CD4-positive, alpha-beta memory T cell (primary cell): ENCODE results near the gene RASSF5. TPM values are rescaled to one million over a fixed set of nuclear protein-coding genes. Genes with fewer than 3 reads are reported as not detected.

Source experiments
- CTCF ChIA-PET: fragments of 350-600 bp; sonication (Branson Sonifier 250); formaldehyde crosslinking; loops from one replicate; lab custom pipeline; 2021; ENCODE audit warnings: inconsistent platforms; ENCODE audit not compliant: partially characterized antibody; lab: Charles Lee
- POLR2A ChIA-PET: fragments of 350-600 bp; sonication (Branson Sonifier 250); formaldehyde crosslinking; loops from one replicate; lab custom pipeline; 2021; ENCODE audit not compliant: partially characterized antibody; lab: Charles Lee
- DNase-seq, 5 donors: peaks; one replicate each; pipeline versions ENCODE4 v3.0.0 to v3.0.0-alpha.2; 2020 to 2022; ENCODE audit warnings: mixed read lengths in 1 of 5
- H3K27ac ChIP-seq: one replicate; pipeline ENCODE4 v1.7.0; 2013; ENCODE audit warnings: low read depth, low read length
- H3K27me3 ChIP-seq: 2 replicates; pipeline ENCODE4 v1.7.0; 2013; ENCODE audit warnings: mild to moderate bottlenecking, low read length, moderate library complexity; ENCODE audit not compliant: insufficient read depth
- H3K36me3 ChIP-seq: 2 replicates; pipeline ENCODE4 v1.7.0; 2013; ENCODE audit warnings: mild to moderate bottlenecking, low read length, moderate library complexity; ENCODE audit not compliant: insufficient read depth
- H3K4me1 ChIP-seq: 2 replicates; pipeline ENCODE4 v1.7.0; 2013; ENCODE audit warnings: mild to moderate bottlenecking, low read length, moderate library complexity; ENCODE audit not compliant: insufficient read depth
- H3K4me3 ChIP-seq, 2 donors: one replicate each; pipeline ENCODE4 v1.7.0; 2013; ENCODE audit warnings: low read length in 2 of 2, mild to moderate bottlenecking in 1 of 2
- H3K9me3 ChIP-seq, 2 donors: one replicate each; pipeline ENCODE4 v1.7.0; 2013; ENCODE audit warnings: low read length in 2 of 2, control low read depth in 1 of 2; ENCODE audit not compliant: control insufficient read depth in 1 of 2
- H3K27ac Mint-ChIP-seq, 7 donors: one replicate each; pipeline ENCODE4 v1.8.0; 2020 to 2021; ENCODE audit warnings: mixed read lengths in 7 of 7, mild to moderate bottlenecking in 6 of 7, inconsistent platforms in 3 of 7, moderate library complexity in 3 of 7
- H3K27me3 Mint-ChIP-seq, 2 donors: one replicate each; pipeline ENCODE4 v1.8.0; 2020 to 2021; ENCODE audit warnings: mixed read lengths in 2 of 2
- H3K36me3 Mint-ChIP-seq, 2 donors: one replicate each; pipeline ENCODE4 v1.8.0; 2020 to 2021; ENCODE audit warnings: mixed read lengths in 2 of 2, inconsistent platforms in 1 of 2, mild to moderate bottlenecking in 1 of 2
- H3K4me1 Mint-ChIP-seq, 4 donors: one replicate each; pipeline ENCODE4 v1.8.0; 2020 to 2021; ENCODE audit warnings: mixed read lengths in 4 of 4, mild to moderate bottlenecking in 1 of 4
- H3K4me3 Mint-ChIP-seq, 8 donors: one replicate each; pipeline ENCODE4 v1.8.0; 2020 to 2021; ENCODE audit warnings: mixed read lengths in 8 of 8, mild to moderate bottlenecking in 7 of 8, moderate library complexity in 6 of 8, inconsistent platforms in 3 of 8
- H3K9me3 Mint-ChIP-seq, 8 donors: one replicate each; pipeline ENCODE4 v1.8.0; 2020 to 2021; ENCODE audit warnings: mixed read lengths in 8 of 8, mild to moderate bottlenecking in 5 of 8, inconsistent platforms in 3 of 8, moderate library complexity in 1 of 8
- intact Hi-C: fragments of 100-400 bp; cut with micrococcal nuclease; formaldehyde crosslinking; loops from one replicate; pipeline ENCODE4 v1.15.1; 2023
- polyA plus RNA-seq, 2 donors: library from polyadenylated mRNA; unstranded; fragments of 300-500 nt; fragmentation: Illumina TruSeq; gene quantifications; one replicate each; pipeline ENCODE4 v1.2.3, GENCODE V29; 2021
- total RNA-seq, 2 experiments: library from RNA; stranded (reverse); gene quantifications; one replicate each; pipeline ENCODE4 v1.2.3, GENCODE V29; 2021

RASSF5 gene
- total and polyA plus RNA-seq, 4 experiments from 2014 or later = 186 to 298 (median 220) TPM

- CTCF ChIA-PET = interaction anchor here (1.0 to 4.5 kb wide), 6 partner anchors 13 to 171 kb away, joined by 3 to 21 read pairs (median 5); partner anchors contain the start of gene IKBKE
- peaks cover 73% of the 10 kb centered on the region for H3K36me3 ChIP-seq
- Mint-ChIP-seq H3K4me3 (no peak overlapping the region), H3K36me3 (peaks cover 49 to 87% of the 10 kb centered on the region in 2 donors), H3K4me1 (peaks cover 0 to 15% (median 4%) of the 10 kb centered on the region in 4 donors), H3K9me3 (no peaks in the 10 kb centered on the region), H3K27ac (peak overlapping the region in 2 of 7 donors; percentile 47 to 58), H3K27me3 (no peaks in the 10 kb centered on the region)
- no peak overlapping the region for H3K4me3 ChIP-seq
- POLR2A ChIA-PET = no interaction called here
- DNase-seq = no peak
- H3K27ac ChIP-seq = no peak overlapping the region
- H3K27me3 ChIP-seq = no peaks in the 10 kb centered on the region
- peaks cover 5% of the 10 kb centered on the region for H3K4me1 ChIP-seq
- no peaks in the 10 kb centered on the region for H3K9me3 ChIP-seq
- intact Hi-C loops = no loop called here
Measured at GRCh38 chr1:206492589-206492988, 14.7 kb upstream of the RASSF5 start.

- CTCF ChIA-PET = interaction anchor here (1.2 to 4.5 kb wide), 6 partner anchors 11 to 170 kb away, joined by 3 to 21 read pairs (median 5); partner anchors contain the start of gene IKBKE
- Histone ChIP-seq H3K9me3 (no peaks in the 10 kb centered on the region), H3K4me3 (no peak overlapping the region), H3K4me1 (peaks cover 5% of the 10 kb centered on the region), H3K36me3 (peaks cover 71% of the 10 kb centered on the region), H3K27me3 (no peaks in the 10 kb centered on the region), H3K27ac (no peak overlapping the region)
- POLR2A ChIA-PET = interaction anchor here (1.0 kb wide), 1 partner anchor 199 kb away, joined by 3 read pairs; no protein-coding TSS in a partner anchor
- peaks cover 0 to 15% (median 4%) of the 10 kb centered on the region in 4 donors for H3K4me1 Mint-ChIP-seq
- no peak overlapping the region for H3K4me3 Mint-ChIP-seq
- no peaks in the 10 kb centered on the region for H3K27me3 Mint-ChIP-seq
- peaks cover 49 to 85% of the 10 kb centered on the region in 2 donors for H3K36me3 Mint-ChIP-seq
- H3K9me3 Mint-ChIP-seq = no peaks in the 10 kb centered on the region
- no peak overlapping the region for H3K27ac Mint-ChIP-seq
- DNase-seq = no peak
- intact Hi-C loops = no loop called here
Measured at GRCh38 chr1:206493279-206493678, 14.1 kb upstream of the RASSF5 start.

- Histone ChIP-seq H3K4me1 (peaks cover 5% of the 10 kb centered on the region), H3K27ac (no peak overlapping the region), H3K9me3 (no peaks in the 10 kb centered on the region), H3K27me3 (no peaks in the 10 kb centered on the region), H3K4me3 (no peak overlapping the region), H3K36me3 (peaks cover 71% of the 10 kb centered on the region)
- Mint-ChIP-seq H3K4me1 (peaks cover 0 to 15% (median 4%) of the 10 kb centered on the region in 4 donors), H3K27ac (peak overlapping the region in 2 of 7 donors; percentile 3 to 35), H3K9me3 (no peaks in the 10 kb centered on the region), H3K36me3 (peaks cover 42 to 85% of the 10 kb centered on the region in 2 donors), H3K4me3 (no peak overlapping the region), H3K27me3 (no peaks in the 10 kb centered on the region)
- ChIA-PET CTCF (interaction anchor here (1.1 to 2.9 kb wide), 6 partner anchors 11 to 164 kb away, joined by 4 to 11 read pairs (median 4); partner anchors contain the start of gene IKBKE), POLR2A (interaction anchor here (4.9 kb wide), 1 partner anchor 11 kb away, joined by 30 read pairs; the partner anchor contains the start of gene RASSF5)
- intact Hi-C loops = no loop called here
- no peak for DNase-seq
Measured at GRCh38 chr1:206495011-206495461, 12.3 kb upstream of the RASSF5 start.

- Histone ChIP-seq H3K4me1 (peaks cover 5% of the 10 kb centered on the region), H3K4me3 (no peak overlapping the region), H3K36me3 (peaks cover 71% of the 10 kb centered on the region), H3K9me3 (no peaks in the 10 kb centered on the region), H3K27ac (no peak overlapping the region), H3K27me3 (no peaks in the 10 kb centered on the region)
- Mint-ChIP-seq H3K27ac (peak overlapping the region in 3 of 7 donors; percentile 3 to 70 (median 43)), H3K4me3 (no peak overlapping the region), H3K4me1 (peaks cover 0 to 15% (median 4%) of the 10 kb centered on the region in 4 donors), H3K27me3 (no peaks in the 10 kb centered on the region), H3K36me3 (peaks cover 39 to 80% of the 10 kb centered on the region in 2 donors), H3K9me3 (no peaks in the 10 kb centered on the region)
- intact Hi-C loops = no loop called here
- ChIA-PET CTCF (interaction anchor here (0.7 to 2.9 kb wide), 7 partner anchors 10 to 169 kb away, joined by 3 to 11 read pairs (median 4); partner anchors contain the start of gene IKBKE), POLR2A (interaction anchor here (1.1 to 4.9 kb wide), 2 partner anchors 11 to 80 kb away, joined by 3 to 30 read pairs; partner anchors contain the start of gene RASSF5)
- DNase-seq = no peak
Measured at GRCh38 chr1:206495493-206496046, 11.8 kb upstream of the RASSF5 start.

- CTCF ChIA-PET = interaction anchor here (0.7 to 2.9 kb wide), 8 partner anchors 10 to 168 kb away, joined by 3 to 11 read pairs (median 4); partner anchors contain the start of gene IKBKE
- H3K4me3 Mint-ChIP-seq = no peak overlapping the region
- Histone ChIP-seq H3K4me1 (peaks cover 5% of the 10 kb centered on the region), H3K27ac (no peak overlapping the region), H3K27me3 (no peaks in the 10 kb centered on the region), H3K36me3 (peaks cover 66% of the 10 kb centered on the region), H3K4me3 (no peak overlapping the region), H3K9me3 (no peaks in the 10 kb centered on the region)
- no peaks in the 10 kb centered on the region for H3K9me3 Mint-ChIP-seq
- H3K27ac Mint-ChIP-seq = peak overlapping the region; percentile 31 to 91 (median 68)
- DNase-seq = no peak
- H3K36me3 Mint-ChIP-seq = peaks cover 32 to 73% of the 10 kb centered on the region in 2 donors
- no peaks in the 10 kb centered on the region for H3K27me3 Mint-ChIP-seq
- intact Hi-C loops = no loop called here
- peaks cover 0 to 15% (median 4%) of the 10 kb centered on the region in 4 donors for H3K4me1 Mint-ChIP-seq
- POLR2A ChIA-PET = interaction anchor here (1.1 to 4.9 kb wide), 2 partner anchors 10 to 79 kb away, joined by 3 to 30 read pairs; partner anchors contain the start of gene RASSF5
Measured at GRCh38 chr1:206496131-206496793, 11.1 kb upstream of the RASSF5 start.

GRCh38 chr1:206497363-206497762 lies 10.0 kb upstream of the RASSF5 start:
- no peak overlapping the region for H3K27ac ChIP-seq
- peak overlapping the region in 2 of 7 donors; percentile 43 to 50 for H3K27ac Mint-ChIP-seq
- peaks cover 5% of the 10 kb centered on the region for H3K4me1 ChIP-seq
- H3K9me3 ChIP-seq = no peaks in the 10 kb centered on the region
- intact Hi-C loops = no loop called here
- peaks cover 0 to 15% (median 4%) of the 10 kb centered on the region in 4 donors for H3K4me1 Mint-ChIP-seq
- peaks cover 23 to 63% of the 10 kb centered on the region in 2 donors for H3K36me3 Mint-ChIP-seq
- no peaks in the 10 kb centered on the region for H3K27me3 ChIP-seq
- H3K4me3 ChIP-seq = no peak overlapping the region
- no peaks in the 10 kb centered on the region for H3K9me3 Mint-ChIP-seq
- H3K36me3 ChIP-seq = peaks cover 55% of the 10 kb centered on the region
- POLR2A ChIA-PET = interaction anchor here (1.0 to 4.9 kb wide), 2 partner anchors 9 to 58 kb away, joined by 3 to 30 read pairs; partner anchors contain the start of gene RASSF5
- H3K4me3 Mint-ChIP-seq = no peak overlapping the region
- CTCF ChIA-PET = interaction anchor here (1.3 to 2.9 kb wide), 3 partner anchors 10 to 35 kb away, joined by 3 to 11 read pairs (median 6); partner anchors contain the start of genes IKBKE and RASSF5
- H3K27me3 Mint-ChIP-seq = no peaks in the 10 kb centered on the region
- no peak for DNase-seq
